ENCODE measurements around the gene AFG1L.

GRCh38 chr6:108489699-108490098, 194.8 kb downstream of the AFG1L start:
- TF ChIP-seq YY1 (IDR thresholded peaks at IDR 0.05; ENCODE audit: insufficient read depth, insufficient read length) = no peak
- TF ChIP-seq SUZ12 (IDR thresholded peaks at IDR 0.05; ENCODE audit: extremely low read depth, insufficient read depth, insufficient read length) = no peak
